Measurements from ENCODE around the gene COL8A1. TPM values are rescaled to one million over a fixed set of nuclear protein-coding genes. Genes with fewer than 3 reads are reported as not detected.

Gene COL8A1
- total and polyA plus RNA-seq, 9 of the 15 experiments (the other 6 are each of a cell fraction or from before 2014, with no cell fraction given): 0.07 TPM; not detected in 8

GRCh38 chr3:99833617-99834205, 195.3 kb downstream of the COL8A1 start:
- no peaks in the 10 kb centered on the region; a peak in 1 of 5 replicates for H3K4me1 ChIP-seq (replicated peaks in 1 of 2; ENCODE audit: control insufficient read depth in 2 of 2, insufficient read depth in 2 of 2, low read length in 2 of 2)
- no peak overlapping the region for H3K4me2 ChIP-seq (ENCODE audit: insufficient read depth, low read length)
- H4K20me1 ChIP-seq (replicated peaks; ENCODE audit: control insufficient read depth, insufficient read depth, low read length): peaks cover 6% of the 10 kb centered on the region; the same call in 1 of the 2 replicates
- DNase-seq (ENCODE audit: extremely low read depth in 1 of 4, low spot score in 3 of 4) (no peak), ATAC-seq (no peak), FAIRE-seq (no peak)
- CTCF ChIA-PET (ENCODE audit: low intra/inter-chr PET ratio): no interaction called here
- H2AFZ ChIP-seq (ENCODE audit: low read depth, low read length): no peak overlapping the region
- H3K9ac ChIP-seq (ENCODE audit: insufficient read depth in 1 of 2, low read depth in 2 of 2, low read length in 2 of 2): no peak overlapping the region
- H3K4me3 ChIP-seq: no peak overlapping the region
- intact Hi-C loops (cut with micrococcal nuclease) (loop anchor here (2.0 kb wide), 1 partner anchor 235 kb away; no protein-coding TSS in a partner anchor), in situ Hi-C loops (cut with MboI) (loop anchor here (5.0 to 25.0 kb wide), 3 partner anchors 229 to 779 kb away; partner anchors contain the start of gene ADGRG7)
- peaks cover 84% of the 10 kb centered on the region for H3K79me2 ChIP-seq (ENCODE audit: control insufficient read depth, insufficient read depth, low read length)
- BruUV-seq (replicated peaks): no TSS peak
- H3K36me3 ChIP-seq (ENCODE audit: control insufficient read depth, insufficient read depth, low read length): no peaks in the 10 kb centered on the region
- 72% methylated on average over 4 of the region's 4 CpGs for WGBS (ENCODE audit: insufficient coverage, low coverage, missing lambda C conversion rate)
- no peak overlapping the region for H3K27ac ChIP-seq (ENCODE audit: extremely low read depth, low read depth, low read length)
- no peaks in the 10 kb centered on the region for H3K9me3 ChIP-seq (replicated peaks; ENCODE audit: control insufficient read depth, insufficient read depth, low read depth, low read length)
- H3K9me1 ChIP-seq (ENCODE audit: control insufficient read depth, insufficient read depth, low read length): no peaks in the 10 kb centered on the region
- H3K27me3 ChIP-seq (ENCODE audit: control insufficient read depth in 2 of 2, insufficient read depth in 2 of 2, low read length in 2 of 2): no peaks in the 10 kb centered on the region
- POLR2A ChIA-PET: no interaction called here
- TF ChIP-seq MCM7 (IDR thresholded peaks at IDR 0.05): no peak
- peak; percentile 67 for TF ChIP-seq NFIC (IDR thresholded peaks at IDR 0.05)
- TF ChIP-seq KLF1 (tag; IDR thresholded peaks at IDR 0.05): no peak
- no peak for TF ChIP-seq ZFP36 (IDR thresholded peaks at IDR 0.05; ENCODE audit: low read depth, low read length, partially characterized antibody)
- TF ChIP-seq PHF20 (IDR thresholded peaks at IDR 0.05; ENCODE audit: partially characterized antibody): no peak
- no peak for TF ChIP-seq SRSF7 (optimal IDR thresholded peaks at IDR 0.05; ENCODE audit: low read depth, low read length)
- TF ChIP-seq SOX6 (IDR thresholded peaks at IDR 0.05): no peak
- peak; percentile 4 for TF ChIP-seq MEIS2 (IDR thresholded peaks at IDR 0.05; ENCODE audit: partially characterized antibody)
- no peak for TF ChIP-seq TFE3 (CRISPR knock-in tag; IDR thresholded peaks at IDR 0.05)
- TF ChIP-seq POU5F1 (IDR thresholded peaks at IDR 0.05; ENCODE audit: borderline replicate concordance, low read depth, low read length, partially characterized antibody): no peak
- TF ChIP-seq ZNF316 (IDR thresholded peaks at IDR 0.05): no peak
- TF ChIP-seq BRF1 (IDR thresholded peaks at IDR 0.05; ENCODE audit: borderline replicate concordance, extremely low read depth, insufficient read length): no peak
- no peak for TF ChIP-seq TRIM24 (IDR thresholded peaks at IDR 0.05)
- TF ChIP-seq RCOR1 (IDR thresholded peaks at IDR 0.05; ENCODE audit: borderline replicate concordance in 1 of 2, low read depth in 2 of 2, low read length in 2 of 2): 0 out of 4 replicates have a peak, but pooled peaks of 1 of the 2 experiments have one; percentile 14
- TF ChIP-seq POLR2AphosphoS2 (IDR thresholded peaks at IDR 0.05; ENCODE audit: low read length): no peak
- TF ChIP-seq TAL1 (IDR thresholded peaks at IDR 0.05): no peak
- TF ChIP-seq FOXO4 (CRISPR knock-in tag; IDR thresholded peaks at IDR 0.05): no peak
- no peak for TF ChIP-seq E2F4 (CRISPR knock-in tag; IDR thresholded peaks at IDR 0.05; ENCODE audit: low read depth)
- TF ChIP-seq KDM1A (IDR thresholded peaks at IDR 0.05): peak; percentile 33 to 55; a peak in 1 of 4 replicates
- TF ChIP-seq PHF21A (IDR thresholded peaks at IDR 0.05; ENCODE audit: borderline replicate concordance, low read depth): 0 out of 2 replicates have a peak, but pooled peaks have one; percentile 27
- TF ChIP-seq ZNF263 (CRISPR knock-in tag; IDR thresholded peaks at IDR 0.05; ENCODE audit: borderline replicate concordance): no peak
- no peak for TF ChIP-seq ZSCAN29 (IDR thresholded peaks at IDR 0.05)
